GM21528 (cell line): ENCODE data around the gene ONECUT3.
"Not testable (repeated sequence)": the region's sequence is repeated elsewhere in the genome, so short reads cannot be mapped to it uniquely, and the experiment has no call there.

ENCODE experiments used
- ATAC-seq: cut with Tn5 transposase; IDR thresholded peaks from one replicate; pipeline ENCODE4 v1.9.1; 2021; ENCODE audit warnings: mild to moderate bottlenecking, moderate library complexity; ENCODE audit not compliant: unreplicated experiment, low FRiP score

Gene ONECUT3

GRCh38 chr19:1787116-1787515, 33.8 kb downstream of the ONECUT3 start:
- ATAC-seq: no peak

- ATAC-seq: no peak
Measured at GRCh38 chr19:1789261-1790041, 36.1 kb downstream of the ONECUT3 start.

- ATAC-seq: no peak
Measured at GRCh38 chr19:1790054-1790792, 36.9 kb downstream of the ONECUT3 start.

GRCh38 chr19:1791879-1792278, 38.6 kb downstream of the ONECUT3 start:
- ATAC-seq: no peak

GRCh38 chr19:1794424-1795172, 41.3 kb downstream of the ONECUT3 start:
- ATAC-seq: no peak

- ATAC-seq: no peak
Measured at GRCh38 chr19:1796395-1797142, 43.3 kb downstream of the ONECUT3 start.

- not testable (repeated sequence) for ATAC-seq
Measured at GRCh38 chr19:1797313-1797712, 44.0 kb downstream of the ONECUT3 start.

GRCh38 chr19:1799695-1800342, 46.5 kb downstream of the ONECUT3 start:
- ATAC-seq: no peak

- ATAC-seq: no peak
Measured at GRCh38 chr19:1804858-1805257, 51.6 kb downstream of the ONECUT3 start.

GRCh38 chr19:1805401-1806183, 52.3 kb downstream of the ONECUT3 start:
- no peak for ATAC-seq

GRCh38 chr19:1806184-1807029, 53.1 kb downstream of the ONECUT3 start:
- ATAC-seq: no peak

GRCh38 chr19:1807030-1807694, 53.9 kb downstream of the ONECUT3 start:
- ATAC-seq: no peak

GRCh38 chr19:1807695-1808394, 54.5 kb downstream of the ONECUT3 start:
- ATAC-seq: no peak

- ATAC-seq: no peak
Measured at GRCh38 chr19:1808395-1808731, 55.1 kb downstream of the ONECUT3 start.

GRCh38 chr19:1809678-1810077, 56.4 kb downstream of the ONECUT3 start:
- no peak for ATAC-seq

GRCh38 chr19:1810439-1811160, 57.3 kb downstream of the ONECUT3 start:
- no peak for ATAC-seq

GRCh38 chr19:1811472-1811894, 58.2 kb downstream of the ONECUT3 start:
- ATAC-seq: no peak
